ENCODE results near the gene SLC25A1.
"Not testable (repeated sequence)": the region's sequence is repeated elsewhere in the genome, so short reads cannot be mapped to it uniquely, and the experiment has no call there.

The SLC25A1 gene

GRCh38 chr22:19206287-19206686 is 27.8 kb upstream of the SLC25A1 start:
- DNase-seq (ENCODE audit: low spot score), result no peak

- no peak for DNase-seq (ENCODE audit: low spot score)
These were observed 26.1 kb upstream of the SLC25A1 start for GRCh38 chr22:19204640-19205039.

GRCh38 chr22:19203834-19204233 is 25.3 kb upstream of the SLC25A1 start:
- DNase-seq (ENCODE audit: low spot score), result no peak

GRCh38 chr22:19202799-19203186 is 24.3 kb upstream of the SLC25A1 start:
- not testable (repeated sequence) for DNase-seq (ENCODE audit: low spot score)

- no peak for DNase-seq (ENCODE audit: low spot score)
These were observed 23.6 kb upstream of the SLC25A1 start for GRCh38 chr22:19201869-19202798.

DNA sequence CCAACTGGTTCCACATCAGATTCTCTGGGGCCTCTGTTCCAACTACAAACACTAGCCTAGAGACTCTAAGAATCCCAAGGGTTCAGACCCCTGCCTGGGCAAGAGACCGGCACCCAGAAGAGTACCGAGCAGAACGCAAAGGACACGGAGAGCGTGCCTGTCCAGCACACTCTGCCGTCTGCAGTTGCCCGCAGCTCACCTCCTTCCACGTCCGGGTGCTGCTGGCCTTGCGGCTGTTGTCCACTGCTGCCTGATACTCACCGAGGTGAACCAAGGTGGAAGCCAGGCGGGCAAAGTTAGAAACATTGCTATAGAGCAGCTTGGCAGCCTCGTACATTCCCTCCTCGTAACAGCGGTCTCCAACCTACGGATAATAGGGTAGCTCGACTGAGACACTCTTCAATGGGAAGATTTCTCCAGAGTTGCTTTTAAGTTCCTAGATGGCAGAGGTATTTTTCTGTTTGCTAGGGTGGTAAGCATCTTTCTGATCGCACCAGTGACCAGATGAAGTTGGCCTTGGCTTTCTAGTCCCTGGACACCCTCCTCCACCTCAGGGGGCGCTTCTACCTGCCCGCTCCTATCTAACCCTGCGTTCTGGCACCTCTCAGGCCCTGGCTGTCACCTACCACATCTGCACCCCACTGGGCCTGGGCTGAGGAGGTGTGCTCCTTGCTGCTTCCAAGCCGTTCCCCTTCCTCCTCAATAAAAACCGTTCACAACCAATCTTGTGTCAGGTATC is 22.8 kb upstream of the SLC25A1 start:
- DNase-seq (ENCODE audit: low spot score), result no peak

GRCh38 chr22:19199479-19199878 is 20.9 kb upstream of the SLC25A1 start:
- DNase-seq (ENCODE audit: low spot score), result no peak

DNA sequence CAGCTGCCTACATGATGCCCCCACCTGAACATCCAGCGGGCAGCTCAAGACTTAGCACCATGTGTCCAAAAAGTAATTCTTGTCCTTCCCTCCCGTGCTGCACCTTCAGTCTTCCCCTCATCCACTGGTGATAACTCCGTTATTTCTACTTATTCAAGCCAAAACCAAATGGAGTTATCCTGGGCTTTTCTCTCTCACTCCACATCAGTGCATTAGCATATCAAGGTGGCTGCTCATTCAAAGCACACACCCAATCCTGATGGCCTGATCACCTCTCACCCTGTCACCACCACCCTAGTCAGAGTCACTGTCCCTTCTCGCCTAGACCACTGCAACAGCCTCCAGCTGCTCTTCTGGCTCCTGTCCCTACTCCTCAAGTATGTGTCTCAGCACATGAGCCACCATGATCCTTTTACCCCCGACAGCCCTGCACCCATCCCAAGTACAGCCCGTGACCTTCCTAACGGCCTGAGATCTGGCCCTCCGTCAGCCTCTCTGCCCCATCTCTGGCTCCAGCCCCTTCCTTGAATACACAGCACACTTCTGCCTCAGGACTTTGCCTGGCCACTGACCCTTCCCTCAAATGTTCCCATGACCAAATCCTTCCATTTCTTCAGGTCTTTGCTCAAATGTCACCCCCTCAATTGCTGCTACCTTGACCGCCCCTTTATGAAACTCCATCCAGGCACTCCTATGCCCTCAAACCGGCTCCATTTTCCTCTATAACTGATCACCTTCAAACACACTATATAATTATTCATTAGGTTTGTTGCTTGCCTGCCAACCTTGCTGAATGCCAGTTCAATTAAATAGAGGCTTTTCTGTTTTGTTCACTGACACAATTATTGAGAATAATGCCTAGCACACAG is 19.7 kb upstream of the SLC25A1 start:
- no peak for DNase-seq (ENCODE audit: low spot score)

GRCh38 chr22:19196841-19197612 is 18.5 kb upstream of the SLC25A1 start:
- no peak for DNase-seq (ENCODE audit: low spot score)

GRCh38 chr22:19195796-19196731 is 17.5 kb upstream of the SLC25A1 start:
- DNase-seq (ENCODE audit: low spot score), result no peak

- DNase-seq (ENCODE audit: low spot score), result no peak
These were observed 16.4 kb upstream of the SLC25A1 start for GRCh38 chr22:19194766-19195536.

- no peak for DNase-seq (ENCODE audit: low spot score)
These were observed 15.3 kb upstream of the SLC25A1 start for GRCh38 chr22:19193879-19194278.

DNA sequence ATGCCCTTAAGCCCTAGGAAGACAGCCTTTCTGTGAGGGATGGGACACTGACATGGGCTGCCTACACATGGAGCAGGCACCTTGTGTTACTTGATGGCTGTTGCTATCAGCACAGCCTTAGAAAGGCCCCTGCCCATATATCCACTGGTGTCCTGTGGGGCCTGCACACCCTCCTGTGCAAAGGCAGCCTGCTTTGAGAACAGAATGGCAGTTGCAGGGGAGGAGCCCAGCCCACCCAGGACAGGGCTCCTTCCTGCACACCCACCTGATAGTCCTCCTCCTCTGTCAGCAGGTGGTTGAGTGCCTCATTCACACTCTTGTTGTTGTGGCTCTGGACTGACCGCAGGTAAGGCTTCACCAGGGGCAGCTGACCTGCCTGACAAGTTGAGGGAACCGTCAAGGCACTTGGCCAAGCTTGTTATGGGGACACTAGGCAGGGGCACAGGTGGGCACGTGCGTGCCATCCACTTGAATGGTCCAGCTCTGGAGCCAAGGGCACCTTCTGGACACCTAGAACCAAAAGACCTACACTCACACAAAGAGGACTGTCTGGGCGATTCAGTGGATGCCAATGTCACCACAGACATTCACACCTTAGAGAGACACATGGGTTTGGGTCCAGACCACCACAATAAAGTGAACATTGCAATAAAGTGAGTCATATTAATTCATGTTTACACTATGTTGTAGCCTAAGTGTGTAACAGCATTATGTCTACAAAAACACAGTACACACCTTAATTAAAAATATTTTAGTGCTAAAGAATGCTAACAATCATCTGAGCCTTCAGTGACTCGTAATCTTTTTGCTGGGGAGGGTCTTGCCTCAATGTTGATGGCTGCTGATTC is 9.4 kb upstream of the SLC25A1 start:
- DNase-seq (ENCODE audit: low spot score), result no peak

GRCh38 chr22:19184276-19184997 is 5.9 kb upstream of the SLC25A1 start:
- DNase-seq (ENCODE audit: low spot score), result no peak

DNA sequence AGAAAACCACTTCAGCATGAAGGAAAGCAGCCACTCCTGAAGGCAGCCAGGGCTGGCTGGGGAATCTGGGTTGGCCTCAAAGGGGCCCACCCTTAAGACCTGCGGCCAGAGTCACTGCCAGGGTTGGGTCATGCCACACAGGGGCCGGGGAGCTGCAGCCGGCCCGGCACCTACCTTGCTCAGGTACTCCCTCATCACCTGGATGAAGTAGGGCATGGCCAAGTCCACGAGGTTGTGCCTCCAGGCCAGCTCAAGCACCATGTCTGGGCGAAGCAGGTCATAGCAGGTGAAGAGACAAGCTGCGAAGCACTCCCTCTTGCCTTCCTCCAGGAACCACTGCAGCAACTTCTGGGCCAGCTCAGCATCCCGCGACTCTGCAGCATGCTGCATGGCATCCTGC is 4.7 kb upstream of the SLC25A1 start:
- DNase-seq (ENCODE audit: low spot score), result no peak

DNA sequence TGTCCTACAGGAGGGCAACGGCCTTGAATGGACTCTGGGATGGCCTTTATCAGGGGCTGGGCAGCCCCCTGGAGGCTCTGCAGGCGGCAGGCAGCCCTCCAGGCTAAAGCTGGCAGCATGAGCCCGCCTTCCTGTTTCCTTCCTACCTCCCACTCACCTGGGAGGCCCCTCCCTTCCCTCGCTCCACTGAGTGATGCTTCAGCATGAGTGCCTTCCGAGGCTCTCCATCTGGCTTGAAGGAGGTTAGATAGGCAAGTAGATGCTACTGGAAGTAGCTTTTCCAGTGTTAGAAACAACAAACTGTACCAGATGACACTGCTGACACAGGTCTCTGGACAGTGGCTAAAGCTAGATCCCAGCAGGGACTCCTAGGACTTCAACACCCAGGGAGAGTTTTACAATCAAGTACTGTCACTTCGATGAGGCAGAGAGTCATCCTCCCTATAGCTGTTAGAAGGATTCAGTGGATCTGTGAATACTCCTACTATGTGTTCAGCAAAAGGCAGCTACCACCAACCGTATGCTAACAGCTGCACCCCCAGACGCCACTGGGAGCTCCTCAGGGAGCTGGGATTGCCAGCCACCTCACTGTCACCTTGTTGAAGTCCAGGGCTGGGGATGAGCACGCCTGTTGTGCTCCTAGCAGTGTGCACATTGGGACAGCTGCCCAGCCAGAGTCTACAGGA is 4.1 kb upstream of the SLC25A1 start:
- no peak for DNase-seq (ENCODE audit: low spot score)

GRCh38 chr22:19181786-19182471 is 3.4 kb upstream of the SLC25A1 start:
- no peak for DNase-seq (ENCODE audit: low spot score)
